HL-60/S4 treated with phorbol 12-myristate 13-acetate at 8.2 ng/mL for 4 days and 3 days (cell line): ENCODE results near the gene ADAM19.

Source experiments
- in situ Hi-C: fragments of 300-500 bp; cut with MboI; formaldehyde crosslinking; loops from 2 replicates; pipeline ENCODE4 v1.15.0; 2022; ENCODE audit warnings: low sequenced_read_pairs

ADAM19 gene

DNA sequence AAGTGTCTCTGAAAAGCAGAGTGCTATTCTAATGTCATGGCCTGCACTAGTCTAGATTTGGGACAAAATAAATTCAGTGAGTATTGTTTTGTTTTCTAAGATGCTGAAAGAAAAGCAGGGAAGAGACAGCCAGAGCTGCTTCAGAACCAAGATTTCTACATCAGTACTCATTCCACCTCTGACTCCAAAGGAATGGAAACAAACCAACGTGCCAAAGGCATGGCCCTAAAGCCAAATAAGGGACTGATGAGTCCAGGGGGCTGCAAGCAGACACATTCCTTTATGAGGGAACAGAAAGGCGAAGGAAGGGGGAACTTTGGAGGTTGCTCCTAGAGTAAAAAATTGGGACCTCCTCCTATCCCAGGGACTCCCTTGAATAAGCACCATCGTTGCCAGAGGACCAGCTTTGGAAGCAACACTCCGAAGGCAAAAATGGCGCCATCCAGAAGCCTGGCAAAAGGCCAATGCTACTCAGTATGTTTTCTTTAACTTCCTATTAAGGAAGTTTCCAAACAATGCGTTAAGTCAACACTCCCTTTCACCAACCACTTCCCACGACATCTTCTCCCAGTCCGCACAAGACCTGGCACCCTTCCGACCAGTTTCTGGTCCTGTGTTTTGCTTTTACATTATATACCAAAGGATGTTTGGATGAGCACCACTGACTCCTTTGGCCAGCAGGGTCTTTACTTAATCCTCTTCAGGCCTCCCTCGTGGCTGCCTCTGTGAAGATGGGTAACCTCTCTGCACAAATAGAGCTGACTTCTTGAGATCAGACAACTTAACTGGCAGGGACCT lies 31.6 kb downstream of the ADAM19 start:
- in situ Hi-C loops = no loop called here

DNA sequence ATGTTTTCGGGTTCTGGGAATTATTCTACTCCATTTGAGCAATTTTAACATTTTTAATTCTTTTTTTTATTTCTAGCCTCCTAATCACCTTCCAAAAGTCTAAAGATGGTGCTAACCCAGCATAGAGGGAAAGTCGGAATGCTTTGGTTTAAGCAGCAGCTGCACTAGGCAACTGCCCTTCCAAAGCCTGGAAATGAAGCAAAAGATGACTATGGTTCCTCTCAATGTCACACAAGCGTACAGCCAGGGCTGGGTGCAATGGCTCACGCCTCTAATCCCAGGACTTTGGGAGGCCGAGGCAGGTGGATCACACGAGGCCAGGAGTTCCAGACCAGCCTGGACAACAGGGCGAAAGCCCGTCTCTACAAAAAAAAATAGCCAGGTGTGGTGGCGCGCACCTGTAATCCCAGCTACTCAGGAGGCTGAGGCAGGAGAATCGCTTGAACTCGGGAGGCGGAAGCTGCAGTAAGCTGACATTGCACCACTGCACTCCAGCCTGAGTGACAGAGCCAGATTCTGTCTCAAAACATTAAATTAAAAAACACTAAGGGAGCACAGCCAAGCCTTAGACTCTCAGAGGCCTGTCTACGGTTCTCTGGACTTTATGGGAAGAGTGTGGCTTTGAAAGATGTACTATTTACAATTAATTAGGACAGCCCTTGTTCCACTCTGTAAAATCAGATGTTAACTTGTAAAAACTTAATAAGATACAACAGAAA lies 33.1 kb downstream of the ADAM19 start:
- in situ Hi-C loops = no loop called here

DNA sequence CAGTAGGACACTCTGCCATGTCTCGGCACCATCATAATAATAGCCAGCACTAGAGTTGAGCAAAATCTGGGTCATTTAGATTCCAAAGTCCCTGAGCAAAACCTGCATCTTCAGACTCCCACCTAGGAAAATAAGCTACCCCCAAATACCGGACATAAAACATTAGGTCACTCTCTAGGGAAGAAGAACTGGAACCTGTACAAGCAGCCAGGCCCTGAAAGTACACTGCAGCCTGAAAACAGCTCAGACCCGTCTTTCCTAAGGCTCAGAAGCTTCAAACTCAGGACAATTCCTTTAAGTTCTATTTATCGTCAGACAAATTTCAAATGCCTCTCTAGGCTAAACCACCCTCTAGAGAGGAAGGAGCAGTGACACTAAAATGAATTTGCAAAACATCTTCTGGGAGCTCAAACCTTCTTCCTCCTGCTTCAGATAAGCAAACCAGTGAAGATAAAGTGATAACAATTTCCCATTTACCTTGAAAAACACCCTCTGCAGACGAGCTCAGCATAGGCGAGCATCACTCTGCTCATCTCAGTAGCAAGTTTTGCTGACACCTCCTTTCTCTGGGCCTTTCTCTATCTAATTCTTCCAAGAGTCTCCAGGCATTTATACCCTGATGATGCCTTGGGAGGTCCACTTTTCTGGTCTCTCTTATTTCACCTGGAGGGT lies 34.0 kb downstream of the ADAM19 start:
- in situ Hi-C loops = no loop called here

DNA sequence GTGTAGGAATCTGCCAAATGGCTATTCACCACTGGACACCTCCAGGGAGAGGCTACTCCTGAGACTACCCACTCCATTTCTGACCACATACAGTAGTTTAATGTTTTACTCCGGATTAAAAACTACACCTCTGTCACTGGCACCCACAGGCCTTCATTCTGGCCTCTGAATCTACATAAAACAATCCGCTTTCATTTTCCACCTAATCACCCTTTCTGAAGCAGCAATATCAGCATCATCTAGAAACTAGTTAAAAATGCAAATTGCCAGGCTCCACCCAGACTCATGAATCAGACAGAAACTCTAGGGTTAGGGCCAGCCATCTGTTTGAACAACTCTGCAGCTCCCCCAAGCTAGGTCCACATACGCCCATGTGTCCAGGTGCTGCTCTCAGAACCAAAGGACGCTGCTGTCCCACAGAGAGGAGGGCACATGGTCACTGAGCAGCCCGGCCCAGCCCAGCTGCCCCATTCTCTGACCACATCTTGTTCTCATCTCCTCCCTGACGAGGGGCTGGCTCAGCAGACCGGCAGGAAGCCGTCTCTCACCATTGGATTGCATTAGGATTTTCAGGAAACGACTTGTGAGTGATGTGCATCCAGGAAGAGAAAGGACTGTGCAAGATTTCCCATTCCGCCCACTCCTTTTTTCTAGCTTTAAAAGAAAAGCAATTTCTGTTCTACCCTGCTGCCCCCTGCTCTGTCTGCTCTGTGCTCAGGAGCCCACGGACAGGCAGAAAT lies 34.7 kb downstream of the ADAM19 start:
- in situ Hi-C loops = no loop called here

DNA sequence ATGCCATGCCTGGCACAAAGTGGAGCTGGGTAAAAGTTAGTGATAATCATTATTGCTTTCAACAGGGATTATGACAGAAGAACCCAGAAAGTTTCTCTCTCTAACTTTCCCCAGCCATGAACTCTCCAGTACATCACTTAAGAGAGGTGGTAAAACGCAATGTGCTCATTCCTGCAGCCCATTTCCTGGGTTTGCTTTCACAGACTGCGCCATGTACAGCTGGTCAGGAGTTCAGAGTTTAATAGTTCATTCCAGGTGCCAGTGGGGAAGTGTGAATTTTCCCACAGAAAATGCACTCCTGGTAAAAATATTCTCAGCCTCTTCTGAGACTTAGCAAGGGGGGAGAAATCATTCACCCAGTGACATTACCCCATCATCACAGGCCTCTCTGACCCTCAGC lies 35.5 kb downstream of the ADAM19 start:
- in situ Hi-C loops = no loop called here

DNA sequence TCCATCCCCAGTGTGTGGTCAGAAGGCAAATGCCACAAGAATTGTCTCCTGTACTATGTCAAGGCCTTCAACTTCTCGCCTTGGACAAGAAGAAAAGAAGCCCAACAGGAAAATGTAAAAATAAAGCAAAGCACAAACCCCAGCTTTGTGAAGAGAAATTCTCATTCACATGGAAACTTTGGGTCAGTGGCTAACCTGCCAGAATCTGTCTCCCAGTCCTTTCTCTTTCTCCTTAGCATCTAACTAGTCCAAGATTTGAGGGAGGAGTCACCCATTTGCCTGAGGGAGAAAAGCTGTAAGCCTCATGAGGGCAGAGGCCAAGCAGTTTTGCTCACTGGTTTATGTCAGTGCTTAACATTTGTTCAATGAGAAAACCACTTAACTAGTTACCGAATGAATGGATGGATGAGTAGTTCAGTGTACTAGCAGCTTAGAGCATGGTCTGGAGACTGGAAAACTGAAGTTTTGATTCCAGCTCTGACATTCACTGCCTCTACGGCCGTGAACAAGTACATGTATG lies 36.0 kb downstream of the ADAM19 start:
- in situ Hi-C loops = no loop called here

DNA sequence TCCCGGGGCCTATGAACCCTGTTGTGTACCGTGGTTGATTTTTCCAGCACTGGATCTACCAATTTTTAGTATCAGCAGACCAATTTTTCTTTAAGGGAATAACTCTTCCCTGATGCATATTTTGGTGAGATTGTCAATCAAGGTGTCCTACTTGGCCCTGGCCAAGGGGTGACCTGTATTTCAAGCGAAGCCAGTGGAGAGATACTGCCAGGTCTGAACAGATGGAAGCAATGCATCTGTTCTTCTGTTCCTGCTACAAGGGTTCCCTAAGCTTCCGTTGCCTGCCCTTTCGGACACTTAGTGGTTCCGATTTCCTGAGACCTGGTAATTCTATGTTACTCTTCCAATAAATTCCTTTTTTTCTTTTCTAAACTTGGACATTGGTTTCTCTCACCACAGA lies 37.3 kb downstream of the ADAM19 start:
- in situ Hi-C loops = no loop called here

DNA sequence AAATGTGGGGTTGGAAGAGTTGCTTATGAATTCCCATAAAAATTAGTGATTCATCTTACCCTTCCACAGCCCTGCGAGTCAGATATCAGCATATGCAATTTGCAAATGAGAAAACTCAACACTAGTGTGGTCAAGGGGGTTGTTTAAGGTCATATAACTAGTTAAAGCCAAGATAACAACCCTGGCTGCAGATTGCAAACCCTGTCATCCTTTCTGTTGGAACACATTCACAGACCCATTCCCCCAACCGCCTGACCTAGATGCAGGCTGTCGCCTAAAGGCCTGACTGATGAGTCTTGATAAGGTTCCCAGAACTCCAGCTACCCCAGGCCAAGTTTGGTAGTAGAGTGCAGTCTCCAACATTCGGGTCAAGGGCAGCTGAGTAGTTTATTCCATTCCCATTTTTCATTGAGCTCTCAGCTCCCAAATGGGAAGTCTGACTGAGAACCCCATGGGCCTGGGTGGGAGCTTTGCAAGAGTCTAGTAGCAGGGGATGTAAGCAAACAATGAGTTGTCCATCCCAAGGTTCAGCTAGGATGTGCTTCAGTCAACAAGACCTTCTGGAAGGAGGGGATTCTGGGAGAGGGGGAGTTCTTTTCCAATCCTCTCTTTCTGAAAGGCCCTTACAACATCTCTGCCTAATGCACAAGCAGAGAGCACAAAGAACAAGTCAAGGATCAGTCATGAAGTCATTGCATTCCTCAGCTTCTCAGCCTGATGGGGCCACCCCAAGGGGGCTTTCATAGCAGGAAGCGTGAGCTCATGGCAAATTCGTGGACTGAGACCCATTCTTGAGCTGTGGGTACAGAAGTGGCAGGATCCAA lies 40.3 kb downstream of the ADAM19 start:
- in situ Hi-C loops = no loop called here

DNA sequence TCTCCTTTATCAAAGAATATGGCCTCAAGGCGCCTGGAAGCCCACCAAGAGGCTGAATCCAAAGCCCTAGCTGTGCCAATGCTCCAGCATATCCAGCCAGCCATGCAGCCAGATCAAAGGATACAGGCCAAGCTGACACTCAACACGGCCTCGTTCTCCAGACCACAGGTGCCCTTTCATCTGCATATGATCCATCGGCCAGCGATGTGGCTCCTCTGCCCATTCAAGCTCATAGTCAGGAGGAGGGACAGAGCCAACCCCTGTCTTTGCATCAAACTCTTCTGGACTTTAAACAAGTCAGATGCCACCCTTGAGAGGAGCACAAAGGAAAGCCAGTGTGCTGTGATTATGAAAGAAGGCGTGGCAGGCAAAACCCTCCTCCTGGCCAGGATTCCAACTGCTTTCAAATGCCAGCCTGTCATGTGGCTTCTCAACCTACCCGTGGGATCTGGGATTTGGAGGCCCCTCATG lies 42.5 kb downstream of the ADAM19 start:
- in situ Hi-C loops = no loop called here

DNA sequence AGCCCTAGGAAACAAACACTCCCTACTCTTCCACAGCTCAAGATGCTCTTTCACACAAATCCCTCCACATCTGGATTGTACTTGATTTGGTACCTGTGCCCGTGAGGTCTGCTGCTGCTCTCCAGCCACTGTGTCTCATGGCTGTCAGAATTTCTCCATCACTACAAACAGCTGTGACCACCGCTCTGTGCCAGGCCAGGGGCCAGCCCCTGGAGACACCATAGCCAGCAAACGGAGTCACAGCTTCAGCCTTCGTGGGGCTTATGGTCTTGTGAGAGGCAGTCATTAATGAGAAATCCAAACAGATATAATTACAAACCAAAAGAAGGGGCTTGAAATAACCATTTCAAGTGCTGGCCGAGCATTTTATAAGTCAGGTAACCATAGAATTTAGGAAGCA lies 43.6 kb downstream of the ADAM19 start:
- in situ Hi-C loops = no loop called here

DNA sequence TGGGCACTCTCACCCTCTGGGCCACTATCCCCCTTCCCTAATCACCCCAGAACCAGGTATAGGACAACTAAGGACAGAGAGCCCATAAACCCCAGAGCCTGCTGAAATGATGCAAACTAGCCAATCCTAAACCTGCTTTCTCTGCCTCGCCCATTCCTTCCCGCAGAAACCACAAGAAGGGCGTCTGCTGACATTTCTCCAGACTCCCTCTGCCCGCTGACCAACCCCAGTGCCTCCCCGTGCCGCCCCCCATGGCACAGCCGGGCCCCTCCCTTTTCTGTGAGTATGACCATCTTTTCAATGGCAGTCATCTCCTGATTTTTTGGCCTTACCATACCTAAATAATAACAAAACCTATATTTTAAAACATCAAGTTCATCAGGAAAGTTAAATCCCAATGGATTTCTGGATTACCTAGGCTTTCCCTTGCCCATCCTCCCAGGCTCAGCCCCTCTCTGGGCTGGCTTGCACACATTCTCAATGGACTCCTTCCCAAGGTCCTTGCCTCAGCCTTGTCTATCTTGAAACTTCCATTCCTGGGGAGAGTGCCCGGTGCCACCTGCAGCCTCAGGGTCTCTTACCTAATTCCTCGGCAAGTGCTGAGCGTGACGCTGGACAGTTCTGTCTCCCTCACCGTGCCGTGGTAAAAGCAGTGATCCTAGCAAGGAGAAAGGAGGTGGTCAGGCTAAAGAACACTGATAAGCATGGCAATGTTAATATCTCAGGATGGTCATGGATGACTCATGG lies 45.2 kb downstream of the ADAM19 start:
- in situ Hi-C loops = no loop called here

DNA sequence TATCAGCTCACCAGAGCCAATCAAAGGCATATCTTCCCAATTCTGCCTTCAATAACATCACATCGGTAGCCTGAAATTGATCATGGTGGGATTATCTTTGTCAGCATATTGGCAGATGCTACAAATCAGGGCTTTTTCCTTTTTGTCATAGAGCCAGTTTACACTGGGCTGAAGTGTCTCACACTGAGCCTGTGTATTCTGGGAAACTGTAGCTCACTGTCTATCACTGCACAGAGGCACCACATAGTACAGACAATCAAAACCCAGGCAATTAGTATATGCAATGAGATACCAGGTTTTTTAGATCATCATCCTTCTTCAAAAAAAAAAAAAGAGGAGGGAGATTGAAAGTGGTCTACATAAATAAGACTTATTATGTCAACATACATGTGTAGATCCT lies 46.6 kb downstream of the ADAM19 start:
- in situ Hi-C loops = no loop called here

DNA sequence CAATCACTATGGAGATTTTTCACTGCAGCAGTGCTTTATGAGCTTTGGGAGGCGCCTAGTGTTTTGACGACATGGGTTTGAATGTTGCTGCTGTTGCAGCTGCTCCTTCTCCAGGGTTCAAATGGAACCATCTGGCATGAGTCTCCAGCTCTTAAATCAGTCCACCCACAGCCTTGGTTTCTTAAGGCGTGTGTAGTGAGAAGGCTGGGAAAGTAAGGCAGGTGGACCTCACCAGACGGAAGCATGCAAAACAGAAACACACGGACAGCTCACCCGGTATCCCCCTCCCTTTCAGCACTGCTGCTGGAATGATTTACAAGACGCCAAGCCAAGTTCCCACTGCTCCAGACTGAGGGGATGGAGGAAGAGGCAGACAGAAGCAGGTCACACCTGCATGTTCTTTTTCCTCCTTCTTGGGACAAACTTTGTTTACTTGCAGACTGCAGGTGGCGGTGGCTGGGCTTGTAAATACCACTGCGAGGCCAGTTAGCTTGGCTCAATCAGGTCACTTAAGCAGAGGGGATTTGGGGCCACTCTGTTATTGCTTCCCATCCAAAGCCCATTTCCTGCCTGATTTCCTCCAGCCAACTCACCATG lies 47.4 kb downstream of the ADAM19 start:
- in situ Hi-C loops = no loop called here

DNA sequence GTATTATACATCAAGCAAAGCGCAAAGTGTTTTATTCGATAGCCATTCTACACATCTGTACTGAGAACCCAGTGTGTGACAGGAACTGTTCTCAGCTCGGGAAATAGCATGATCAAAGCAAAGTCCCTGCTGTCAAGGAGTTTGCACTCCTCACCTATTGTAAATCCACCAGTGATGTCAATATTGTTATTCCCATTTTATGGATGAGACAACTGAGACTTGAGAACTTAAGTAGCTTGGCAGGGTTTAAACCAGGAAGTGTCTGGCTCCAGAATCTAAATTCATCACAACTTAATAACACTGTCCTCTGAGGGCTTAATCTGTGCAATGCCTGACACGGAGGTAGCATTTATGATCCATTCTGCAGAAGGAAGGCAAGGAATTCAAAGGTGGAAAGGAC lies 50.7 kb downstream of the ADAM19 start:
- in situ Hi-C loops = no loop called here

DNA sequence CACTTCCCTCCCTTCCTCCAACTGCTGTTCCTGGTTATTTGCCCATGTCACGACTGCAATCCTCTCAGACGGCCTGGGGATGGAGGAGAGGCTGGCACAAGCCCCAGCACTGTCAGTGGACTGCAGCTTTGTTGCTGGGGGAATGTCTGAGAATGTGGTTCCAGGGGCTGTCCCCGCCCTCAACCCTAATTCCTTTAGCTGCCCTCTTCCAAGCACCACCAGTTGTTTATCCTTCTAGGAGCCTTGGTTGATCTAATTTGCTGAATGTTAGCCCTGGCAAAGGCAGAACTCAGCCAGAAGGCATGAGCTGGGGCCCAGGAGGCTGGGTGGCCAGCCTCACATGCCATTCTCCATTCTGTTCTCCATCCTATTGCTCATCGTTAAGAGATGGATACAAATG lies 51.6 kb downstream of the ADAM19 start:
- in situ Hi-C loops = no loop called here

DNA sequence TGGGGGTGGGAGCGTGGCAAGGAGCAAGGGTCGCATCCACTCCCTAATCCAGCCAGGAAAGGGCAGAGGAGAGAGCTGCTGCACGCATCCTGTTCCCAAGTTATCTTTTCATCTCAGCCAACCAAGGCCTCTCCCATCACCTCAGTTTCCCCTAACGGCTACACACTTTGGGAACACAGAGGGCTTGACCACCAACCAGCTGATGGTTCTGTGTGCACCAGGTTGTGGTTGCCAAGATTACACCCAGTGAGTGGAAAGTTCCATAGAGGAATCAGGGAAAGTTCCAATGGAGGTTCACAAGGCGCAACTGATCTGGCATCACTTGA lies 53.9 kb downstream of the ADAM19 start:
- in situ Hi-C loops = no loop called here

DNA sequence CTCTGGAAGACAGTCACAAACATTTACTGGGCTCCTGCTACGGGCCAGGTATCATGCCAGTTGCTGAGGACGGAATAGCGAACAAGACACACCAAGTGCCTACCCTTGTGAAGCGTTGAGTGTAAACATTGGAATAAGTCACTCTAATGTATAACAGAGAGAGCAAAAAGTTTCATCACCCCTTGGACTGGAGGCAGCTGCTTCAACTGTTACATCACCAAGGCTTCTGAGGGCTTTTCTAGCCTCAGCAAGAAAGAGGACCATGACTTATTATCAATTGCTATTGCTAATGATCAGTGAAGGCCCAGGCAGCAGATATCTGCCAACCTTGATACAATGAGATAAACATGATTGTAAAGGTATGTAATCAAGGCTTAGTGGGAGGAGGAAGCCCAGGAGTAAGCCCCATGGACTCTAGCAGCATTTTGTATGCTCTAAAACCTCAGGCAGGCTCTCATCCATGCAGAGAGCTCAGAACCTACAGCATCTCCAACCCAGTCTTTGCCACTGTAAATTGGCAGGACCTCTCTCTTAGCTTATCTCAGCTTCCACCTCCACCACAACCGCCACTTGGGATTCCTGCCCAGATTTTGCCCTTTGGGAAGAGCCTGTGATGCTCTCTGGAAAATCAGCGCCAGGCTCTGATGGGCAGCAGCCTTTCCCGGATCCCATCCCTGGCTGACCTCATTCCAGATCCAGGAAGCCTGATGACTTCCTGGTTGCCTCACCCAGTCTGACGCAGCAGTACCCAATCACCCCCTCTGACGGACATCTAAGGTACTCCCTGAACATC lies 54.5 kb downstream of the ADAM19 start:
- in situ Hi-C loops = no loop called here

DNA sequence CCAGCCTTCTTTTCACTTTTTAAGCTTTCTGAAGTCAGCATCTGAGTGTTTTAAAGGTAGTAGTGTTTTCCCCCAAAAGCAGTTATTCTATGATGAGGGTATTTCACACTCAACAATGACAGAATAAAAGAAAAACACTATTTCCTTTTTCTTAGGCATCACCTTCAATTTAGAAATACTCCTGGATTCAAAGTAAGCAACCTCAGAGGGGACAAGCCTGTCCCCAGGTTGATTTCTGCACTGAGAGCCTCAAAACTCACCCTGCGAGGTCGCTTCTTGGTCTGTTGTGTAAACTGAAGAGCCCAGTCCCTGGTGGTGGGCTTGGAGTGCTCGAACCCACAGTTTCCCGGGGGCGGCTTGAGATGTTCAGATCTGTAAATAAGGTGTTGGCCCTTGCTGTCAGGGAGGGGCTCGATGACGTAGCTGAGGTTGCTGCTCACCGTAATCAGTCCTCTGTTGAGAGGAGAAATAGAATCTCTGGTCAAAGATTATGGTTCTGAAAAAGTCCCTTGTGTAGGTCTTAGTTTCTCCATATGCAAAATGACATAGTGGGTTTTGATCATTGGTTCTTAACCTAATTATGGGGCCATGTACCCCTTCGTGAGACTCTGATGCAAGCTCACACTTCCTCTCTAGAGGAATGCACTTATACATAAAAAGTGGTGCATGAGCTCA lies 55.9 kb downstream of the ADAM19 start:
- in situ Hi-C loops = no loop called here
